ENCODE data around the gene TRIO. TPM values are rescaled to one million over a fixed set of nuclear protein-coding genes. Genes with fewer than 3 reads are reported as not detected.

TRIO gene
- total RNA-seq, 1 experiment from 2014 or later, result 68.4 TPM

GRCh38 chr5:14115323-14115895 lies 27.7 kb upstream of the TRIO start:
- H2AFZ ChIP-seq (ENCODE audit: low read depth, low read length, poor library complexity, severe bottlenecking), result no peak overlapping the region
- DNase-seq (ENCODE audit: low read depth, low spot score) (no peak), ATAC-seq (no peak)
- no TSS peak for BruUV-seq (replicated peaks)
- ChIA-PET CTCF (interaction anchor here (0.9 kb wide), 1 partner anchor 35 kb away, joined by 4 read pairs; no protein-coding TSS in a partner anchor), RAD21 (ENCODE audit: low non-redundant PET in 1 of 2, low total read pairs in 2 of 2, uncharacterized antibody in 2 of 2, unreplicated experiment in 2 of 2) (no interaction called here), POLR2A (no interaction called here)
- no peak overlapping the region for H3K4me3 ChIP-seq (replicated peaks in 1 of 2; ENCODE audit: low read depth in 1 of 2, low read length in 2 of 2)
- no peak overlapping the region for H3K27ac ChIP-seq (ENCODE audit: low read depth, low read length)
- no peaks in the 10 kb centered on the region for H4K20me1 ChIP-seq (ENCODE audit: insufficient read depth)
- H3K4me2 ChIP-seq (ENCODE audit: low read length), result no peak overlapping the region
- no peaks in the 10 kb centered on the region for H3K79me2 ChIP-seq (ENCODE audit: insufficient read depth, low read length)
- peaks cover 0 to 3% of the 10 kb centered on the region in 2 experiments; a peak in 2 of 4 replicates for H3K4me1 ChIP-seq (ENCODE audit: control insufficient read depth in 1 of 2, insufficient read depth in 2 of 2, low read length in 2 of 2)
- TF ChIP-seq ZFX (IDR thresholded peaks at IDR 0.05) (no peak), EZH2 (IDR thresholded peaks at IDR 0.05) (no peak), CEBPB (IDR thresholded peaks at IDR 0.05; ENCODE audit: low read depth) (no peak), SIN3A (IDR thresholded peaks at IDR 0.05; ENCODE audit: low read depth) (no peak), FOSL1 (IDR thresholded peaks at IDR 0.05; ENCODE audit: low read depth) (no peak), SRF (IDR thresholded peaks at IDR 0.05; ENCODE audit: low read depth) (no peak), CBX3 (IDR thresholded peaks at IDR 0.05; ENCODE audit: low read depth) (no peak), JUND (IDR thresholded peaks at IDR 0.05) (no peak), TCF7L2 (IDR thresholded peaks at IDR 0.05; ENCODE audit: borderline replicate concordance, extremely low read depth, insufficient read depth, insufficient read length) (no peak), ELF1 (IDR thresholded peaks at IDR 0.05; ENCODE audit: borderline replicate concordance, low read depth) (no peak), POLR2AphosphoS5 (IDR thresholded peaks at IDR 0.05; ENCODE audit: low read depth, low read length) (no peak)
- TF ChIP-seq, protein P1, sequence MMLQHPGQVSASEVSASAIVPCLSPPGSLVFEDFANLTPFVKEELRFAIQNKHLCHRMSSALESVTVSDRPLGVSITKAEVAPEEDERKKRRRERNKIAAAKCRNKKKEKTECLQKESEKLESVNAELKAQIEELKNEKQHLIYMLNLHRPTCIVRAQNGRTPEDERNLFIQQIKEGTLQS (IDR thresholded peaks at IDR 0.05), result no peak
- no peaks in the 10 kb centered on the region for H3K9me3 ChIP-seq (ENCODE audit: control insufficient read depth in 1 of 2, insufficient read depth in 1 of 2, low read depth in 1 of 2, low read length in 2 of 2)
- H3K36me3 ChIP-seq (ENCODE audit: control insufficient read depth in 1 of 2, insufficient read depth in 2 of 2, low read length in 2 of 2), result no peaks in the 10 kb centered on the region
- intact Hi-C loops (cut with micrococcal nuclease), result no loop called here
- peaks cover 2% of the 10 kb centered on the region; the same call in 1 of the 2 replicates for H3K9me2 ChIP-seq (ENCODE audit: insufficient read depth)
- no peaks in the 10 kb centered on the region for H3K27me3 ChIP-seq (ENCODE audit: insufficient read depth, low read length)
- H3K9ac ChIP-seq (ENCODE audit: low read length), result no peak overlapping the region

Data from HCT116 (cell line).